Stimulated activated CD8-positive, alpha-beta memory T cell treated with anti-CD3 and anti-CD28 coated beads, Interleukin-12 subunit alpha, Interleukin-12 subunit beta, amount 100 ng/mL, for 24 hours (primary cell): ENCODE data around the gene KCNJ13.

Experiments
- DNase-seq: peaks from one replicate; pipeline ENCODE4 v3.0.0-alpha.2; 2020; ENCODE audit errors: extremely low read depth

Gene KCNJ13

DNA sequence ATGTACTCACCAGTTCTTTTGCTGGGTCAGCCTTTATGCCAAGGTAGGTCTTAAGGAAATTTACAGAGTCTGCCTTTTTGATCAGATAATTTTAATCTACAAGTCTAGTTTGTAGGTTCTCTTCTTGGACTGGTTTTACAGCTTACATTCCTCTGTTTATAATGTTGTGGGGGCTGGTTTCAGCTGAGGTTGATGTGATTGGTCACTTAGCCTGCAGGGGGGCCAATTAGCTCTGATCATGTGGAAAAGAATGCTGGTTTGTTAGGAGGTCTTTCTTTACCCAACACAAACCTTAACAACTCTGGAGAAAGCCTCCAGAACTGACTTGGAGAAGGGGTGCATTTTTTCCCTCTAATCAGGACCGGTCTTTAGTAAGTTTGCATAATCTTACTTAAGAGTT lies at the start of gene KCNJ13:
TSS of gene KCNJ13 (minus strand) at position 131 of the 400 bp plus-strand sequence. CDS start 5,203 bp downstream, outside the sequence.
- DNase-seq, result no peak

DNA sequence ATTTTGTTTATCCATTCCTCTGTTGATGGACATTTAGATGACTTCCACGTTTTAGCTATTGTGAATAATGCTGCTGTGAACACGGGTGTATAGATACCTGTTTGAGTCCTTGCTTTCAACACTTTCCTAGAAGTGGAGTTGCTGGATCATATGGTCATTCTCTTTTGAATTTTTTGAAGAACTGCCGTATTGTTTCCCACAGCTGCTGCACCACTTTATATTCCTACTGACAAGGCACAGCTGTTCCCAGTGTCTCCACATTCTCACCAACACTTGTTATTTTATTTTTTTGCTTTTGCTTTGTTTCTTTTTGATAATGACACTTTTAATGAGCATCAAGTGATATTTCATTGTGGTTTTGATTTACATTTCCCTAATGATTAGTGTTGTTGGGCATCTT lies 41.4 kb upstream of the KCNJ13 start:
- DNase-seq, result no peak

DNA sequence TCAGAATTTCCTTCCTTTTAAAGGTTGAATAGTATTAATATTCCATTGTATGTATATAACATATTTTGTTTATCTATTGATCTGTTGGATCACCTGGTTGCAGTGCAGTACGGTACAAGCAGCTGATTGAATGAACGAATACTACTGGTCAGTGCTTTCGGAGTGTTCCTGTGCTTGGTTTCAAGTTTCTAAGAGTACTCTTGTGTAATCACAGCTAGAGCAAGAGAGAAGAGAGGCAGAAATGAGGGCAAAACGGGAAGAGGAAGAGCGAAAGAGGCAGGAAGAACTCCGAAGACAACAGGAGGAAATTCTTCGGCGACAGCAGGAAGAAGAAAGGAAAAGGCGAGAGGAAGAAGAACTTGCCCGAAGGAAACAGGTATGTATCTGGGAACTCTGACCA lies 40.3 kb upstream of the KCNJ13 start:
- DNase-seq, result no peak

DNA sequence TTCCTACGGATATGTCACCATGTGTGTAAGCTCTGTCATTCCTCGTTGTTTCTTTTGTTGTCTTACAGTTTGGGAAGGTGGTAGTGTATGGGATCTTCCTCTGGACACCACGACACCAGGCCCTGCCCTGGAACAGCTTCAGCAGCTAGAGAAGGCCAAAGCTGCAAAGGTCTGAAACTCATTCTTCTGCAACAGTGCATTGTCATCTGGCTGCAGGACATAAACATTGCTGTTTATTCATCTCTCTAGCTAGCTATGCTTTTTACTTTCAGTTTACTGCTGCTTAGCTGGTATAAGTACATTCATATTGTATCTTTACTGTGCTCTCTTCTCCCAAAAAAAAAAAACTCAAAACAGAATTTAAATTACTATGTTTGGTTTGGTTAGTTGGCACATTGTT lies 39.2 kb upstream of the KCNJ13 start:
- DNase-seq, result no peak

DNA sequence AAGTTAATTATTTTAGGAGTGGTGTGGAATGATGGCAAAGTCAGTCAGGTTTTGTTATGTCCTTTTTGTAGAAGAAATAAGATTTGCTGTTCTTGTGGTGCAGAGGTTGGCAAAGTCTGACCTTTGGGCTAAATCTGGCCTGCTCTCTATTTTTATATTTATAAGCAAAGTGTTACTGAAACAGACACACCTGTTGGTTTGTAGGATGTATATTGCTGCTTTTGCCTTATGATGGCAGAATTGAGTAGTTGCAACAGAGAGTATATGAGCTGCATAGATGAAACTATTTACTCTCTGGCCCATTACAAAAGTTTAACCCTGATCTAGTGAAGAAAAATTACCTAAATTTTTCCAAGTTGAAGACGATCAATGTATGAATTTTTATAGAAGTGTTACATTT lies 34.1 kb upstream of the KCNJ13 start:
- no peak for DNase-seq

DNA sequence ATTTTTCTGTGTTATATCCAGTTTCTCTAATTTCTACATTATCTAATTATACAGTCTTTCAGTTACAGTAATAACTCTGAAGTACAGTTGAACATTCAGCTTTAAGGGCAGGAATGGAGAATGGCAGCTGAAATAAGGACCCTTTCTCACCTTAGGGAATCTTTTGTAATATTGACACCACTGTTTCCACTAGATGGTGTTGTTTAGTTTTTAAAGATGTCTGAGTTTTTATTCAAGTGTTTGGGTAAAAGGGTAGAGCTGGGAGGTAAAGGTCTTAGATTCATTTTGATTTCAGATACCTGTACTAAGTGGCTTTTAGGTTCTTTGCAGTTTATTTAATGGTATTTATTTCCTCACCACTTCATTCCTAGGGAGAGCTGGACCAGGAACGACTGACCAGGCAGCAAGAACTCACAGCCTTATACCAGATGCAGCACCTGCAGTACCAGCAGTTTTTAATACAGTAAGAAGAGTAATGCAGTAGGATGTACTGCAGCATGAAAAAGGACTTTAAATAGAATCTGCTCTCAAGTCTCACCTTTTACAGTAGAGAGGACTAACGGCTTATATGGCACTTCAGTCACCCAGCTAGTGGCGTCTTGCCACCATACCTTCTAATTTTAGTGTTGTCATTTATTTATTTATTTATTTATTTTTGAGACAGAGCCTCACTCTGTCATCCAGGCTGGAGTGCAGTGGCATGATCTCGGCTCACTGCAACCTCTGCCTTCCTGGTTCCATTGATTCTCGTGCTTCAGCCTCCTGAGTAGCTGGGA lies 33.2 kb upstream of the KCNJ13 start:
- no peak for DNase-seq

DNA sequence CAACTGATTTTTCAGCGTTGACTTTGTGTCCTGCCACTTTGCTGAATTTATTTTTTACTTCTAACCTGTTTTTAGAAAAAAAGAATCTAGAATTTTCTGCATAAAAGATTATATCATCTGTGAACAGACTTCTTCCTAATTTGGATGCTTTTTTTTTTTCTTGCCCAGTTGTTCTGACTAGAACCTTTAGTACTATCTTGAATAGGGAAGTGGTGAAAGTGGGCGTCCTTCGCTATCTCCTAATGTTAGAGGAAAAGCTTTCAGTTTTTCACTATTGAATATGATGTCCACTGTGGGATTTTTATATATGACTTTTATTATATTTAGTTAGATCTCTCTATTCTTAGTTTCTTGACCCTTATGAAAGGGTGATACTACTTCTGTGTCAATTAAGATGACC lies 25.7 kb upstream of the KCNJ13 start:
- no peak for DNase-seq

DNA sequence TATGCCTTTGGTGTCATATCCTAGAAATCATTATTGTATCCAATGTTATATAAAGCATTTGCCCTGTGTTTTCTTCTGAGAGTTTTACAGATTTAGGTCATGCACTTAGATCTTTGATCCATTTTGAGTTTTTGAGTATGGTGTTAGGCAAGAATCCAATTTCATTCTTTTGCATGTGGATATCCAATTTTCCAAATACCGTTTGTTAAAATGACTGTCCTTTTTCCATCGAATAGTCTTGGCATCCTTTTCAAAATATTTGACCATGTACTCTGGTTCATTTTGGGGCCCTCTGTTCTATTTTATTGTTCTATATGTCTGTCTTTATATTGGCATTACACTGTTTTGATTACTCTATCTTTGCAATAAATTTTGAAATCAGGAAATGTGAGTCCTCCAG lies 23.8 kb upstream of the KCNJ13 start:
- DNase-seq, result no peak

DNA sequence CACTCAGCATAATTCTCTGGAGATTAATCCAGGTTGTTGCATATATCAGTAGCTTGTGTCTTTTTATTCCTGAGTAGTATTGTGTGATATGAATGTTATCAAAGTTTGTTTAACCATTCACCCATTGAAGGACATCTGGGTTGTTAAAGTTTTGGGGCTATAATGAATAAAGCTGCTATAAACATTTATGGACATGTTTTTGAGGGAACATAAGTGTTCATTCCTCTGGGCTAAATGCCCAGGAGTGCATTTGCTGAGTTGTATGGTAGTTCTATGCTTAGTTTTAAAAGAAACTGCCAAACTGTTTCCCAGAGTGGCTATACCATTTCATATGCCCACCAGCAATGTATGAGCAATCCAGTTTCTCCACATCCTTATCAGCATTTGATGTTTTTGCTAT lies 21.8 kb upstream of the KCNJ13 start:
- no peak for DNase-seq

DNA sequence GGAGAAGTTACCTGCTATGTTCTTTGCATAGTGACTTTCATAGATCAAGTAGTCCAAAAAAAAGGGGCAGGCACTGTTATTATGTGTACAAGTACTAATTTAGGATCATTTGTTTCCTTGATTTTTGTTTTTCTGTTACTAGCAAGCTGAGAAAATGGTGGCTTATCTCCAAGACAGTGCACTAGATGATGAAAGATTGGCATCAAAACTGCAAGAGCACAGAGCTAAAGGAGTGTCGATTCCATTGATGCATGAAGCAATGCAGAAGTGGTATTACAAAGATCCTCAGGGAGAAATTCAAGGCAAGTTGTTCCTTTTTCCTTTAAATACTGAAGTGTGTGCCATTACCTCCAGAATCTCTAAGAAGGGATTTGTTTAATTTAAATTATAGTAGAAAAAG lies 19.6 kb upstream of the KCNJ13 start:
- no peak for DNase-seq

DNA sequence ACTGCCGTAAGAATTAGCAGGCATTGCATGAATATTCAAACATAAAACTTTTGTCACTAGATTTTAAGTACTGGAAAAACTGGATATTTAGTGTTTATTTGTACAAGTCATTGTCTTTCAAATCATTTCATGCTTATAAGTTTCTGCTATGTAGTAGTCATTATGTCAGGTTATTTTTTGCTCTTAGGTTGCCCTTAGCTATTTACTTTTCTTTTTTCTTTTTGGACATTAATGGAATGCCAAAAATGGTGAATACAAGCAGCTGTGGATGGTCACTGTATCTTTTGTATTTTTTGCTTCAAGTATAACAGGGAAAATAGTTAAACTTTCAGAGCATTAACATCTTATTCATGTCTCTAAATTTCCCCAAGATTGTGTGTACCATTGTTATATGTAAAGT lies 18.6 kb upstream of the KCNJ13 start:
- DNase-seq, result no peak

DNA sequence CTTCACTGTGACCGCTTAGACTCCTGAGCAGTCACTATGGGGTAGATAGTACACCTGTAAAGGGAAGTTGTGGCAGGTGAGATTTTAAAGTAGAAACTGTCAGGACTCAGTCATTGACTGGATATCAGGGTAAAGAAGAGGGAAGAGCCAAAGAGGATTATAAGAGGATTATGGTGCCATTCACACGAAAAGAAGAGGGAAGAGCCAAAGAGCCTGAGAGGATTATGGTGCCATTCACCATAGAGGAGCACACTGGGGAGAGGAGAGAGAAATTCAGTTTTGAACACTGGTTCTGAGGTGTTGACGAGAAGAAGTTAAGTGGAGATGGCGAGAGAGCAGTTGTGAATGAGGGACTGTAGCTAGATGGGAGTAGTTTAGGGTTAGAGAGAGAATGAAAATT lies 16.9 kb upstream of the KCNJ13 start:
- no peak for DNase-seq

DNA sequence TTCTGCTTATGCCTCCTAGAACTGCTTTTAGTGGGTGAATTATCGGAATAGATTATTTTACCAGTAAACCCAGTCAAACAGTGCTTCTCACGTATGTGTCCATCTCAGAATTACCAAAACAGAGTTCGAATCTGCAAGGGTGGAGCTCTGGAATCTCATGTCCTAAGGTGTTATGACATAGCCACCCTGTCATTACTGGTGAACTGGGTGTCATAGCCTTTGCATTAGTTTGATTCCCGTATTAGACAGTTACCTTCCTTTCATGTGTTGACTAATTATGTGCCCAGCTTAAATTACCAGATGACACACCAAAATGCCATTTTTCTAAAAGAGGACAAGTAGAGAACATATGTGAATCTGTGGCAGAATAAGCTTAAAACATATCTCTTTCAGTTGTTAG lies 15.2 kb upstream of the KCNJ13 start:
- DNase-seq, result no peak

DNA sequence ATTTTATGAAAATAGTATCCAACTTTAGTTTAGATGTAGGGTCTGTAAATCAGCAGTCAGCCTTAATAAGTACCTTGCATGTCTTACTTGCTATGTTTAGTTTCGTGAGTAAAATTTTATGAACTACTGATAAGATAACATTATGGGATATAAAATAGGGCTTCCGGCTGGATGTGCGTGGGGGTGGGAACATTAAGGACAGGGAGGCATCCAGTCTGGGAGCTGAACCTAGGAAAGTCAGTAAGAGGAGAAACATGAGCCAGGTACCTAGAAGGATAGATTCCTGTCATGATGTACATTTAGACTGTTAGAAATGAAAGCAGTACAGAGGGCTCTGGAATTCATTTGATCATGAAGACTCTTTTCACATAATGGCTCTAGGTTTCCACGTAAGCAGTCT lies 12.7 kb upstream of the KCNJ13 start:
- DNase-seq, result no peak

DNA sequence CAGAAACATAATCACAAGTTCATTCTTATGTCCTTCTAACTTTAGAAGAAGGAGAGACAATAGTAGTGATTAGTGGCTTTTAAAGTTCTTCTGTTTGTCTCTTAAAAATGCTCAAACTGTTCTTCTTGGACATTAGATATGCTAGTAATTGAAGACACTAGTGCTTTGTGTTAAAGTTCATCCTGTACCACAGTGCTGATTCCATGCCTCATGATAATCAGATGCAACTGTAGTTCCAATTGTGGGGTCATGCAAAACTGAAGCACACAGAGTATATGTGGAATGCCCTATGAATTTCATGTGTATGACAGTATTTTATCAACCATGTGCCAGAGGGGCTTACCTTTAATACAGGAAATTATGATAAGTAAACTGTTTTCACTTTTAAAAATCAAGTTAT lies 11.4 kb upstream of the KCNJ13 start:
- no peak for DNase-seq

DNA sequence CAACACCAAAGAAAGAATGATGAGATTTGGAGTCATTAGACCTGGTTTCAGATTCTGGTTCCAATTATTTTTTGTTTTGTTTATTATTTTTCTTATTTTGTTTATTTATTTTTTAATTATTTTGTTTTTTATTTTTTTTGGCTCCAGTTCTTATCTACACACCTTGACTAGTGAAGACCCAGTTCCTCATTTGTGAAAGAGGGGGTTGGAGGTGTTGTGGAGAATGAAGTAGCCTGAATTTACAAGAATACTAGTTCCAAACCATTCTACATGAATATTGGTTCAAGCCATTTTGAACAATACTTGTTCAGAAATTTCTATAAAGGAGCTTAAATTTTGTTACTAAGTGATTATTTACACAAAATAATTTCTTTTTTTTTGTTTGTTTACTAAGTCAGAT lies 6.9 kb upstream of the KCNJ13 start:
- DNase-seq, result no peak

DNA sequence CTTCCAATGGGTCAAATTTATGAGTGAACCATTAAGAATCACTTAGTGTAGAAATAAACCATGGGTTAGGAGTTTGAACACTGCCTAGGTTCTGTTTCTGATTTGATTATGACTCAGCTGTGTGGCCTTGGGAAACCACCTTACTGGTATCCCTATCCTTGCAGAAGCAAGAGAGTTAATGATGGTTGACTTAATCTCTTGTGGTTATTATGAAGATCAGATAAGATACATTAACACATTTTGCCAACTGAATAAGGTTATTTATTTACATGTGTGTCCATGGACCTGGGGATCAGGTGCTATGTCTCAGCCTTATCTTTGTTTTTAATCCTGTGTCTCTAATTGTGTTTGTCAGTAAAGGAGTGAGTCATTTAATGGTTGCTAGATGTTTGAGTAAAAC lies 5.4 kb upstream of the KCNJ13 start:
- no peak for DNase-seq

DNA sequence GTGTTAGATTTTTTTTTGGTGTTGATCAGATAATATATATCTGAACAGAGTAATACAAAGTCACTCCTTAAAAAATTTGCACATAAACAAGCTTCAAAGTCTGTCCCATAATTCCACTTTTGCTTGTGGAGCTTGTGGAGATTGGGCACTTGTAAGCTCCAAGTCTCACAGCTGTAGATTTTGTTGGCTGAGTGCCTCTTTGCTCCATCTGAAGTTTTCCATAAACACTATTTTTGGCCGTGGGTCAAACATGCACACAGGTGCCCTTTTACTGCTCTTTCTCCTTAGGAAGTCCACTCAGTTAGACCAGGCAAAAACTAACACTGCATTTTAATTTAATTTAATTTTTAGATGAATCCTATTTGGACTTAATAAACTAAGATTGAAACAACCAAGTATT lies 3.6 kb upstream of the KCNJ13 start:
- no peak for DNase-seq

DNA sequence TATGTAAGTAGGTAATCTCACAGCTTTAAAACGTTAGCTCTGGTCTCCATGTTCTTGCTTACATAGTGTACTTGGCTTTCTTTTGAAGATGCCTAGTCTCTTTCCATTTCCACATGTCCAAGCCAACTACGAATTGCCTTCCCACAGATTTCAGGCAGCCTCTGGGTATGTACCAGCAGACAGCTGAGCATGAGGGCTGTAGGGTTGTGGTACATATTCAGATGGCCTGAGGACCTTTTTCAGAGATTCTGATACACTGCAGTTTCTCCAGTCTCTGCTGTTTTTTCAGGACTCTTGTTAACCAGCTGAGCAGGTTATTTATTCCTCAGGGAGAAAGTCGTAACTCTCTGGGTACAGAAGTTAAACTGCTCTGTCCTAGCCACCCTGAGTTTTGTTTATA lies 3.1 kb upstream of the KCNJ13 start:
- DNase-seq, result no peak

DNA sequence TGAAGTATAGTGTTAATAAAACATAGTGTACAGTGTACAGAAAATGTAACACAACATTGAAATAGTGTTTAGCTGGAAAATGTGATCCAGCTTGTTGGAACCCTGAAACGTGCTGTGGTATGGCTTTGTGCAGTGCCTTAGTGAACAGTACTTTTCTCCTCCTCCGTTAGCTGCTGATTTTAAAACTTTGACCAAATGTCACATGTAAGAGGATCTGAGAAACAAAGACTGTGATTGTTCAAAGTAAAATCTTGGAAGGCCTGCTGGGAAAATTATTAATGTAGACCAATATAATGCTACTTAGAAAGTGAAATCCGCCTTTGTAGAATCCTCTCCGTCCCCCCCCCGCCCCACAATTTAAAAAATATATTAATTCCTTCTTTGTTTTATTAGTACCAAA lies 911 bp upstream of the KCNJ13 start:
- no peak for DNase-seq

DNA sequence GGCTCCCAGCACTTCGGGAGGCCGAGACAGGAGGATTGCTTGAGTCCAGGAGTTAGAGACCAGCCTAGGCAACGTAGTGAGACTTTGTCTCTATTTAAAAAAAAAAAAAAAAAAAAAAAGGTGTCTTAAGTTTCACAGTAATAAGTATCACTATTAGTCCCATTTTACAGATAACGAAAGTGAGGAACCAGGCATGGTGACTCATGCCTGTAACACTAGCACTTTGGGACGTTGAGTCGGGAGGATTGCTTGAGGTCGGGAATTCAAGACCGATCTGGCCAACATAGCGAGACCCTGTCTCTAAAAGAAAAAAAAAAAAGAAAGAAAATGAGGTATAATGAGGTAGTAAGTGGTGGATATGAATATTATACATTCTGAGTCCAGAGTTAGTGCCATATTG lies 2.5 kb downstream of the KCNJ13 start:
- no peak for DNase-seq

DNA sequence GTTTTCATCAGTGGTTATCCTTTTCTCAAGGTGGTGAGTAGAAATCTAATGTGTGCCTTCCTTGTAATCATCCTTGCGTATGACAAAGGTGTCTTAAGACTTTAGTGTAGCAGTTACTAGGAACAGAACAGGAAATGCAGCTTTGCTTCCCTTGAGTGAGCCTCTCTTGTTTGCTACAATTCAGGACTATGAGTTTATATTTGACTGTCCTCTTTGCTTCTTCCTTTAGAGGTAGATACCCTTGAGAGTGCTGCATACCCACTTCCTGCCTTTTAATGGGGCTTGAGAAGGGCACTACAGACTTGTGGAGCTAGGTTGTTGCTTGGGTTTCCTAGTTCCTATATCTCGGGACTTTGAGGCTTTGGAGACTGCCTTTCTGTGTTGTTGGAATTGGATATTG lies 3.8 kb downstream of the KCNJ13 start:
- no peak for DNase-seq

DNA sequence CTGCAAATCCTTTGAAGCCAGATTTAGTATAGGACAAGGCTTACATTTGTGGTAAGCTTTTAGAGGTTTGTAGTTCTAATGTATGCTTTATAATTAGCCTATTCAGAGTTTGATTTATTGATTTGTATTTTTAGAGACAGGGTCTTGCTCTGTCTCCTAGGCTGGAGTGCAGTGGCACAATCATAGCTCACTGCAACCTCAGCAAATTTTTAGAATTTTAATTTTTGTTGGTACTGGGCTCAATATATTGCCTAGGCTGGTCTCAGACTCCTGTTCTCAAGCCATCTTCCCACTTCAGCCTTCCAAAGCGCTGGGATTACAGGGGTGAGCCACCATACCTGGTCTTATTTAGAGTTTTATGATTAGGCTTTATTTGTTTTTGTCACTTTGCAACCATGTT lies 4.5 kb downstream of the KCNJ13 start:
- DNase-seq, result no peak

DNA sequence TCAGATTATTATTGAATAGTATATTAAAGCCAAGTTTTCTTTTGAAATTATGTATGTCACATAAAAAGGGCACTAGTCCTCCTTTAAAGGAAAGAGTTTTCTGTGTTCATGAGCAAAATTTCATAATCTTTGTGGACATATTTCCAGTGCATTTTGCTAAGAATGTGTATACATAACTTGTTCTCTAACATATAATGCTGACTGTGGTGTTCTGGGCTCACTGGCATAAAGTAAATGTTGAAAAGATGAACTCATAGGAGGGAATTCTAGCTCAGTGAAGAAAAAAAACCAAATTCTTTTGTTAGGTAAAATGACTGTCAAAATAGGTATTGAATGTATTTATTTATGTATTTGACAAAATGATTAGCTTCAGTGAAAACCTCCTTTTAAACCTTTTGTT lies 6.2 kb downstream of the KCNJ13 start:
- DNase-seq, result no peak
